SKM-1 (cell line): Measurements from ENCODE around the gene FLT4.

ENCODE experiments used
- DNase-seq: peaks from one replicate; lab custom pipeline; 2025; ENCODE audit not compliant: unreplicated experiment; lab: John Stamatoyannopoulos, UW

FLT4 gene

GRCh38 chr5:180627386-180628120 is 21.8 kb downstream of the FLT4 start:
- no peak for DNase-seq

- DNase-seq: no peak
These were observed 22.6 kb downstream of the FLT4 start for GRCh38 chr5:180626661-180627385.

GRCh38 chr5:180625791-180626660 is 23.4 kb downstream of the FLT4 start:
- no peak for DNase-seq

- no peak for DNase-seq
These were observed 24.1 kb downstream of the FLT4 start for GRCh38 chr5:180625125-180625790.

GRCh38 chr5:180624587-180624986 is 24.8 kb downstream of the FLT4 start:
- no peak for DNase-seq

GRCh38 chr5:180623844-180624243 is 25.6 kb downstream of the FLT4 start:
- DNase-seq: no peak

- no peak for DNase-seq
These were observed 26.0 kb downstream of the FLT4 start for GRCh38 chr5:180623411-180623834.

- no peak for DNase-seq
These were observed 26.5 kb downstream of the FLT4 start for GRCh38 chr5:180622910-180623309.

GRCh38 chr5:180621311-180621710 is 28.1 kb downstream of the FLT4 start:
- no peak for DNase-seq

GRCh38 chr5:180620014-180620413 is 29.4 kb downstream of the FLT4 start:
- no peak for DNase-seq

GRCh38 chr5:180619563-180619915 is 29.9 kb downstream of the FLT4 start:
- DNase-seq: no peak

GRCh38 chr5:180618829-180619562 is 30.4 kb downstream of the FLT4 start:
- DNase-seq: peak; percentile 4

GRCh38 chr5:180618487-180618828 is 30.9 kb downstream of the FLT4 start:
- DNase-seq: no peak

GRCh38 chr5:180613814-180614188 is 35.6 kb downstream of the FLT4 start:
- DNase-seq: no peak

GRCh38 chr5:180613188-180613813 is 36.1 kb downstream of the FLT4 start:
- DNase-seq: no peak

GRCh38 chr5:180612683-180613082 is 36.7 kb downstream of the FLT4 start:
- DNase-seq: no peak

- no peak for DNase-seq
These were observed 38.1 kb downstream of the FLT4 start for GRCh38 chr5:180611140-180611850.

- DNase-seq: no peak
These were observed 39.4 kb downstream of the FLT4 start for GRCh38 chr5:180609817-180610550.

- DNase-seq: no peak
These were observed 40.0 kb downstream of the FLT4 start for GRCh38 chr5:180609386-180609785.
